Measurements from ENCODE around the gene AKAP1. TPM values are rescaled to one million over a fixed set of nuclear protein-coding genes. Genes with fewer than 3 reads are reported as not detected.

Gene AKAP1
- total and polyA plus RNA-seq, 2 of the 8 experiments (the other 6 are each of a cell fraction or from before 2014, with no cell fraction given): 120 to 156 TPM

GRCh38 chr17:57115377-57115776, 30.3 kb downstream of the AKAP1 start (continued):
- TF ChIP-seq KDM5A (IDR thresholded peaks at IDR 0.05; ENCODE audit: low read length): no peak

Data from H1 (cell line).